Ascending aorta (tissue), 2 donors: ENCODE data around the gene LTBP1. TPM values are rescaled to one million over a fixed set of nuclear protein-coding genes. Genes with fewer than 3 reads are reported as not detected.

Experiments used
- DNase-seq, 2 donors: peaks; one replicate each; pipeline ENCODE4 v3.0.0-alpha.2; 2019; ENCODE audit warnings: low spot score in 2 of 2
- H3K27ac ChIP-seq, 2 donors: fragments of 200-600 bp; sonication (generic); one replicate each; pipeline ENCODE4 v1.5.1; 2016 to 2017; ENCODE audit warnings: mild to moderate bottlenecking in 1 of 2
- H3K27me3 ChIP-seq: fragments of 200-600 bp; sonication (generic); one replicate; pipeline ENCODE4 v1.5.1; 2017
- H3K36me3 ChIP-seq, 2 donors: fragments of 200-600 bp; sonication (generic); one replicate each; pipeline ENCODE4 v1.5.1; 2016
- H3K4me1 ChIP-seq, 2 donors: fragments of 200-600 bp; sonication (generic); one replicate each; pipeline ENCODE4 v1.5.1; 2016 to 2017; ENCODE audit warnings: mild to moderate bottlenecking in 1 of 2
- H3K4me3 ChIP-seq, 2 donors: fragments of 200-600 bp; sonication (generic); one replicate each; pipeline ENCODE4 v1.5.1; 2016 to 2017; ENCODE audit warnings: mild to moderate bottlenecking in 1 of 2
- H3K9me3 ChIP-seq, 2 donors: fragments of 200-600 bp; sonication (generic); one replicate each; pipeline ENCODE4 v1.5.1; 2016
- CTCF ChIP-seq, 3 experiments: fragments of 200-600 bp in 2 of 3; fragments of 450-650 bp in 1 of 3; sonication (generic) in 2 of 3; IDR thresholded peaks; one replicate each; pipeline ENCODE4 v1.5.1; 2016 to 2019; ENCODE audit warnings: antibody characterized with exemption in 3 of 3, mild to moderate bottlenecking in 1 of 3, moderate library complexity in 1 of 3
- intact Hi-C: fragments of 100-400 bp; cut with DNase I; formaldehyde crosslinking; loops from one replicate; pipeline ENCODE4 v1.15.1; 2023
- total RNA-seq: library from RNA; depleted of rRNA; stranded (reverse); fragments of >200 nt; gene quantifications from one replicate; pipeline ENCODE4 v1.1.0, GENCODE V29; 2016

LTBP1 gene
- total RNA-seq, 1 donor from 2014 or later: 295 TPM

DNA sequence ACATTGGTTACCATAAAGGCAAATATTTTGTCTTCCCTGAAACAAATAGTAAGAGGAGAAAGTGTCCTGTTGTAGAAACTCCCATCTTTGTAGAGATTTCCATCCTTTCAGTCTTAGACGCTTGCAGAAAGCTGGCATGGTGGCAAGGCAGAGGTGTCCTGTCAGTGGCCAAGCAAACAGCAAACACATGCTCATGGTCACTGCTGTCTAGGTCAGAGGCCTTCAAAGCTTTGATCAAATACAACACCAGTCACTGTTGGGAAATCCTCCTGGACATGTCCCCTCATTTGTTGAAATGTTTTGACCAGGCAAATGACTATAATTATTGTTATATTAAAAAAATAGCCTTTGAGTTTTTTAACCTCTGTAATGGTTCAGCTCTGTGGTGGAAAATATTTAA is 55.1 kb downstream of the LTBP1 start:
- intact Hi-C loops: no loop called here
- Histone ChIP-seq H3K36me3 (no peaks in the 10 kb centered on the region), H3K27me3 (no peaks in the 10 kb centered on the region), H3K4me1 (no peaks in the 10 kb centered on the region), H3K4me3 (no peak overlapping the region), H3K9me3 (no peaks in the 10 kb centered on the region), H3K27ac (no peak overlapping the region)
- DNase-seq: no peak
- TF ChIP-seq CTCF (IDR thresholded peaks at IDR 0.05): no peak

- Histone ChIP-seq H3K4me3 (no peak overlapping the region), H3K27ac (no peak overlapping the region), H3K36me3 (no peaks in the 10 kb centered on the region), H3K4me1 (no peaks in the 10 kb centered on the region), H3K9me3 (no peaks in the 10 kb centered on the region), H3K27me3 (no peaks in the 10 kb centered on the region)
- DNase-seq: no peak
- TF ChIP-seq CTCF (IDR thresholded peaks at IDR 0.05): no peak
- intact Hi-C loops: no loop called here
Observed at GRCh38 chr2:33002863-33003262, 56.1 kb downstream of the LTBP1 start.

- Histone ChIP-seq H3K36me3 (no peaks in the 10 kb centered on the region), H3K27ac (no peak overlapping the region), H3K9me3 (no peaks in the 10 kb centered on the region), H3K4me1 (no peaks in the 10 kb centered on the region), H3K27me3 (no peaks in the 10 kb centered on the region), H3K4me3 (no peak overlapping the region)
- intact Hi-C loops: no loop called here
- no peak for DNase-seq
- no peak for TF ChIP-seq CTCF (IDR thresholded peaks at IDR 0.05)
Observed at GRCh38 chr2:33005057-33005456, 58.3 kb downstream of the LTBP1 start.

DNA sequence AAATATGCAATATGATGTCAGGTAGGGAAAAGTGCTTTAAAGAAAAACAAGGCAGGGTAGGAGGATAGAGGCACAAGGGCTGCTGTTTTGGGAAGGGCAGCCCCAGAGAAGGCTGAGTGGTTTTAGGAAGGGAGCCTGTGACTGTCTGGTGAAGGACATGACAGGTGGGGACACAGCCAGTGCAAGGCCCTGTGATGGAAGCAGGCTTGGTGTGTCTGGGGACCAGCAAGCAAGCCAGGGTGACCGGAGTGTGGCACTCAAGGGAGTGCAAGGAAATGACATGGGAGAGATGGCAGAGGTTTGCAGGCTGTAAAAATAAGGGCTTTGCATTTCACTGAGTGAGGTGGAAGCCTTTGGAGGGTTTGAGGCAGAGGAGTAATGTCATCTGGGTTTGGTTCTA is 62.0 kb downstream of the LTBP1 start:
- intact Hi-C loops: no loop called here
- H3K36me3 ChIP-seq: no peaks in the 10 kb centered on the region
- H3K27me3 ChIP-seq: no peaks in the 10 kb centered on the region
- no peak overlapping the region for H3K27ac ChIP-seq
- no peak overlapping the region for H3K4me3 ChIP-seq
- peaks cover 0 to 3% of the 10 kb centered on the region in 2 donors for H3K4me1 ChIP-seq
- no peak for TF ChIP-seq CTCF (IDR thresholded peaks at IDR 0.05)
- DNase-seq: no peak
- no peaks in the 10 kb centered on the region for H3K9me3 ChIP-seq

DNA sequence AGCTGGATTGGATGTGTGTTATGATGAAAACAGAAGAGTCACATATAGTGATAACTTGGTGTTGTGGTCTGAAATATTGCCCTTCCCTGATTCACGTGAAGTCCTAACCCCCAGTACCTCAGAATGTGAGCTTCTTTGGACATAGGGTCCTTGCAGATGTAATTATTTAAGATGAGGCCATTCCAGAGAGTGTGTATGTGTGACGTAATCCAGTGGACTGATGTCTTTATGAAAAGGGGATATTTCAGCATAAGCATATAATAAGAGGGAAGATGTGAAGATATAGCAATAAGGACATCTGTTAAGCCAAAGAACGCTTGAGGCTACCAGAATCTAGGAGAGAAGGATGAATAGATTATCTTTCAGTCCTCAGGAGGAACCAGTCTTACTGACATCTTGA is 62.5 kb downstream of the LTBP1 start:
- H3K4me1 ChIP-seq: peaks cover 0 to 5% of the 10 kb centered on the region in 2 donors
- H3K9me3 ChIP-seq: no peaks in the 10 kb centered on the region
- no peaks in the 10 kb centered on the region for H3K27me3 ChIP-seq
- TF ChIP-seq CTCF (IDR thresholded peaks at IDR 0.05): no peak
- H3K36me3 ChIP-seq: no peaks in the 10 kb centered on the region
- intact Hi-C loops: no loop called here
- H3K4me3 ChIP-seq: no peak overlapping the region
- H3K27ac ChIP-seq: no peak overlapping the region
- no peak for DNase-seq

DNA sequence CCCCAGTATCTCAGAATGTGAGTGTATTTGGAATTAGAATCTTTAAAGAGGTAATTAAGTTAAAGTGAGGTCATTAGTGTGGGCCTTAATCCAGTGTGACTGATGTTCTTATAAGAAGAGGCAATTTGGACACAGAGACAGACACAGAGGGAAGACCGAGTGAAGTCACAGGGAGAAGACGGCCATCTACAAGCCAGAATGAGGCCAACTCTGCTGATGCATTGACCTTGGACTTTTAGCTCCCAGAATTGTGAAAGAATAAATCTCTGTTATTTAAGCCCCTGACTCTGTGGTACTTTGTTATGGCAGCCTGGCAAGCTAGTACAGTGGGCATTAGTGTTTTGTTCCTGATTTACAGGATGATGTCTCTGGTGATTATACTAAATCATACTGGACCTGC is 64.6 kb downstream of the LTBP1 start:
- Histone ChIP-seq H3K4me3 (no peak overlapping the region), H3K4me1 (peaks cover 5 to 19% of the 10 kb centered on the region in 2 donors), H3K9me3 (no peaks in the 10 kb centered on the region), H3K36me3 (no peaks in the 10 kb centered on the region), H3K27me3 (no peaks in the 10 kb centered on the region), H3K27ac (no peak overlapping the region)
- intact Hi-C loops: no loop called here
- TF ChIP-seq CTCF (IDR thresholded peaks at IDR 0.05): no peak
- no peak for DNase-seq
